HG03066 (cell line): ENCODE data around the gene MYH11.
"Not testable (repeated sequence)": the region's sequence is repeated elsewhere in the genome, so short reads cannot be mapped to it uniquely, and the experiment has no call there.

Experiments used
- ATAC-seq: cut with Tn5 transposase; IDR thresholded peaks from one replicate; pipeline ENCODE4 v1.9.1; 2021; ENCODE audit warnings: low read depth; ENCODE audit not compliant: unreplicated experiment

MYH11 gene

DNA sequence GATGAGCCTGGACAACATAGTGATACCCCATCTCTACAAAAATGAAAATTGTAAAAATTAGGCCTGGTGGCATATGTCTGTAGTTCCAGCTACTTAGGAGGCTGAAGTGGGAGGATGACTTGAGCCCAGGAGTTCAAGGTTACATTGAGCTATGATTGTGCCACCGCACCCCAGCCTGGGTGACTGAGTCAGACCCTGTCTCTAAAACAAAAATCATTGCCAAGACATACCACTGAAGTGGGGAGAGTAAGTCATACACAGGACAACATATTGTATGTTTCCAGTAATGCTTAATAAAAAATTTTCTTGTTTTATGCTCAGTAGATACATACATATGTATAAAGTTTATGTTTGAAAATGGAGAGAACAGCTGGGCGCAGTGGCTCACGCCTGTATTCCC is 167.5 kb downstream of the MYH11 start:
- no peak for ATAC-seq

DNA sequence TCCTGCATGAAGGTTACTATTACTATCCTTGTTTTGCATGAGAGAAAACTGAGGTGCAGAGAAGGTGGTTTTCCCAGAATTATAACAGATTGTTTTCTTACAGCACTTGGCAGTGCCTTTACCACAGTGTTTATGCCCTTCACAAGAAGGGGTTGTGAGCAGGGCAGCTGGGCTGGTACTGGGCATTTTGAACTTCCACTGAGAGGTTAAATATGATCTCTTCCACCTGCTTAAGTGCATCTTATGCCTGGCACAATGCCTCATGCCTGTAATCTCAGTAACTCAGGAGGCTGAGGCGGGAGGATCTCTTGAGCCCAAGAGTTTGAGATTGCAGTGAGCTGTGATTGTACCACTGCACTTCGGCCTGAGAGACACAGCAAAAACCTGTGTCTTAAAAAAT is 170.5 kb downstream of the MYH11 start:
- no peak for ATAC-seq

DNA sequence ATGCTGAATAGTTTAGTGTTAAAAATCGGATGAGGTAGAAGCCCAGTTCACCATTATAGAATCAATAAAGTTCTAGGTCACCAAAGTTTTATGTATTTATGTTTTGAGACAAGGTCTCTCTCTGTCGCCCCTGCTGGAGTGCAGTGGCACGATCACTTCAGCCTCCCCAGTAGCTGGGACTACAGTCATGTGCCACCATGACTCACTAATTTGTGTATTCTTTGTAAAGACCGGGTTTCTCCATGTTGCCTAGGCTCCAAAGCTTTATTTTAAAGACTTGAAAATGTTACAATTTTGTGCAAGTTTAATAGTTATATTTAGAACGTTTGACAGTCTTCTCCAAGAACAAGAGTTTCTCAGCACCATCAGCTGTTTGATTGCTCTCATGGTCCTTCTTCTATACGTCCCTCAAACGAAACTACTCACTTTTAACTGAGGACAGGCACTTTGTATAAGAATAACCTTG is 174.7 kb downstream of the MYH11 start:
- ATAC-seq: no peak

DNA sequence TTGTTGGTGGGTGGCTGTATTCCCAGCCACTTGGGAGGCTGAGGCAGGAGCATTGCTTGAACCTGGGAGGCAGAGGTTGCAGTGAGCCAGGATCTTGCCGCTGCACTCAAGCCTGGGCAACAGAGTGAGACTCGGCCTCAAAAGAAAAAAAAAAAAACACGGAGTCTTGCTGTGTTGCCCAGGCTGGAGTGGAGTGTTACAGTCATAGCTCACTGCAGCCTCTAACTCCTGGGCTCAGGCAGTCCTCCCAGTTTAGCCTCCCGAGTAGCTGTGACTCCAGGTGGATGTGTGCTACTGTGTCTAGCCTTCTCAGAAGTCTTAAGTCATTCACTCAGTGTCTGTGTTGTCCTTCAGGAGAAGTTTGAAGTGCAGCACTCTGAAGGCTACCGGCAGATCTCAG is 179.4 kb downstream of the MYH11 start:
- no peak for ATAC-seq

DNA sequence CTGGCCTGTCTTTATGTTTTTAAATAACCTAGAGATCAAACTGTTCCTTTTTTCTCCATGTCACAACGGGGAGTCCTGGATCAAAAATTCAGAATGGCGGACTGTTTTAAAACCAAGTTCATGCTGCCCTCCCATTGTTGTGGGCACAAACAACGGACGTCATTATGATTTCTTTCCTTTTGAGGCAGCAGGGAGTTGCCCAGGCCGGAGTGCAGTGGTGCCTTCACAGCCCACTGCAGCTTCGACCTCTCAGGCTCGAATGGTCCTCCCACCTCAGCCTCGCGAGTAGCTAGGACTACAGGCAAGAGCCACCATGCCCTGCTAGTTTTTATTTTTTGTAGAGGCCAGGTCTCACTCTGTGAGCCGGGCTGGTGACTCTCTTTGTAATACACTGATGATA is 180.3 kb downstream of the MYH11 start:
- no peak for ATAC-seq

DNA sequence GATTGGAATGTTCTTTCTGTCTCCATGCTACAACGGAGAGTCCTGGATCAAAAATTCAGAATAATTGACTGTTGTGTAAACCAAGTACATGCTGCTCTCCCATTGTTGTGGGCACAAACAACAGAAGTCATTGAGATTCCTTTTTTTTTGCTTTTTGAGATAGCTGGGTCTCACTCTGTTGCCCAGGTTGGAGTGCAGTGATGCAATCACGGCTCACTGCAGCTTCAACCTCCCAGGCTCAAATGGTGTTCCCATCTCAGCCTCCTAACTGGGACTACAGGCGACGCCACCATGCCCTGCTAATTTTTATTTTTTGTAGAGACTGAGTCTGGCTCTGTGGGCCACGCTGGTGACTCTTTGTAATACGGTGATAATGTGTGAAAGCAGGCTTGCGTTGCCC is 182.3 kb downstream of the MYH11 start:
- ATAC-seq: no peak

DNA sequence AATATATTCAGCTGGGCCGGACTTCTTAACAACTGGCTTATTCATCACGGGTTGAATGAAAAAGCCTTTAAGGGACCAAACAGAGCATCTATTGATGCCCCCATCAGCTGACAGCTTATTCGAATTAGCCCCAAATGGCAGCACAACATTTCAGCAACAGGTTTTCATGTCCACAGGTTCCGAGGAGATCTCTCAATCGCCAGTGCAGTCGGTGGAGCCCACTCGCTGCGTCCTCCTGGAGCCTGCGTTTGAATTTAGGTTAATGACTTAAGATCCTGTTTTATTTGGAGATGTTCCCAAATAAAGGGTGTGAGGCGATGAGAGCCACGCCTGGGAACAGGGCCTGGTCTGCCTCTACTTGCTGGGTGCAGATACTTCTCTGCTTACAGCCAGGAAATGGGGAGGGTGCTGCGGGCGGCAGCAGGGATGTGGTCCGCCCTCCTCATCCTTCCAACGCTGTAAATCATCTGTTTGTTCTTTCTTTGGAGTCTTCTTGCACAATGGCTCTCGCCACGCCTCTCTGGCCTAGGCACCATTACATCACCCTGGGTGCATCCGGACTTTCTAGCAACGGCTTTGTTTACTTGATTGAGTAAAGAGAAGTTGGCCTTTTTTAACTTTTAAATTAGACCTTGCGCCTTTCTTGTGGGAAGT is 184.2 kb downstream of the MYH11 start:
- ATAC-seq: no peak

DNA sequence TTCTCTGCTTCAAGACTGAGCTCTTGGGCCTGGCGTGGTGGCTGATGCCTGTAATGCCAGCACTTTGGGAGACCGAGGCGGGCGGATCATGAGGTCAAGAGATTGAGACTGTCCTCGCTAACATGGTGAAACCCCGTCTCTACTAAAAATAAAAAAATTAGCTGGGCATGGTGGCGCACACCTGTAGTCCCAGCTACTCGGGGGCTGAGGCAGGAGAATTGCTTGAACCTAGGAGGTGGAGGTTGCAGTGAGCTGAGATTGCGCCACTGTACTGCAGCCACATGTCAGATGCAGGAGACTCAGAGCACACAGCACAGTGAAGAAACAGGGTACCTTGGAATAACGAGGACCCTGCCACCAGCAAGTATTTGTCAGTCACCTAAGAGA is 184.7 kb downstream of the MYH11 start:
- ATAC-seq: not testable (repeated sequence)

DNA sequence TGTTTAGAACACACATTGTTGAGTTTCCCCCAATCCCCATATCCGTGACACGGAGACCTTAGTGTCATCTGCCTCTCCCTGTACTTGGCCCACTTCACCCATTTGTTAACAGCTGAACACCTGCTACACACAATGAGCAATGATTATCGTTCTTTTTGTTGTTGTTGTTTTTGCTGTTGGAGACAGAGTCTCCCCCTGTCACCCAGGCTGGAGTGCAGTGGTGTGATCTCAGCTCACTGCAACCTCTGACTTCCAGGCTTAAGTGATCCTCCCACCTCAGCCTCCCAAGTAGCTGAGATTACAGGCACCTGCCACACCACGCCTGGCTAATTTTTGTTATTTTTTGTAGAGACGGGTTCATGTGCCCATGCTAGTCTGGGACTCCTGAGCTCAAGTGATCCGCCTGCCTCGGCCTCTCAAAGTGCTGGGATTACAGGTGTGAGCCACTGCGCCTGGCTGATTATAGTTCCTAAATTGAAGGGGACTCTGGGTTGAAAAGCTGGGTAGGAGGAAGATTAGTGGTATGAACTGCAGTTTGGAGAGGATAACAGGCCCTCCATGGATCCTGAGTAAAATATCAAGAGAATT is 185.2 kb downstream of the MYH11 start:
- no peak for ATAC-seq

DNA sequence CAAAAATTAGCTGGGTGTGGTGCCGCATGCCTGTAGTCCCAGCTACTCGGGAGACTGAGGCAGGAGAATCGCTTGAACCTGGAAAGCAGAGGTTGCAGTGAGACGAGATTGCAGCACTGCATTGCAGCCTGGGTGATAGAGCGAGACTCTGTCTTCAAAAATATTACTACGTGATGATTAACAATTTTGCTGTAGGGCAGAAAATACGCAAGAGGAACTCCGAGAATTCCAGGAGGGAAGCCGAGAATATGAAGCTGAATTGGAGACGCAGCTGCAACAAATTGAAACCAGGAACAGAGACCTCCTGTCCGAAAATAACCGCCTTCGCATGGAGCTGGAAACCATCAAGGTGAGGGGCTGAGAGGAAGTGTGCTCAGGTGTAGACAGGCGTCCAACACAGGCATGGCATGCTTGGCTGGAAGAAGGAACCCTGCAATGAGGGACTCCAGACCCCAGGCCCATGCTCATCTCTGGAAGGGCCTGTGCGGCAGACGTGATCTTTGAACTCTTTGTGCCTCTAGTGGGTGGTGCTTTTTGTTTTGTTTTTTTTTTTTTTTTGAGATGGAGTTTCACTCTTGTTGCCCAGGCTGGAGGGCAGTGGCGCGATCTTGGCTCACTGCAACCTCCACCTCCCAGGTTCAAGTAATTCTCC is 189.6 kb downstream of the MYH11 start:
- no peak for ATAC-seq

DNA sequence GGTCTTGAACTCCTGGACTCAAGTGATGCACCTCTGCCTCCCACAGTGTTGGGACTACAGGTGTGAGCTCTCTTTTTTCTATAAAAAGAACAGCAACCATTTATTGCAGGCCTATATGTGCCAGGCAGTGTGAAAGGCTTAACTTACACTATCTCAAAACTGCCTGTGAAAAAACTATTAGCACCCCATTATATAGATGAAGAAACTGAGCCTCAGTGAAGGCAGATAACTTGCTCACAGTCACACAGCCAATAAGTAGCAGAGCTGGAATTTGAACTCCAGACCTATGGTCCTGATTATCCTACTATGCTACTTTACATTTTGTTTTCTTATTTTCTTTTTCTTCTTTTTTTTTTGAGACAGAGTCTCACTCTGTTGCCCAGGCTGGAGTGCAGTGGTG is 191.7 kb downstream of the MYH11 start:
- ATAC-seq: no peak

DNA sequence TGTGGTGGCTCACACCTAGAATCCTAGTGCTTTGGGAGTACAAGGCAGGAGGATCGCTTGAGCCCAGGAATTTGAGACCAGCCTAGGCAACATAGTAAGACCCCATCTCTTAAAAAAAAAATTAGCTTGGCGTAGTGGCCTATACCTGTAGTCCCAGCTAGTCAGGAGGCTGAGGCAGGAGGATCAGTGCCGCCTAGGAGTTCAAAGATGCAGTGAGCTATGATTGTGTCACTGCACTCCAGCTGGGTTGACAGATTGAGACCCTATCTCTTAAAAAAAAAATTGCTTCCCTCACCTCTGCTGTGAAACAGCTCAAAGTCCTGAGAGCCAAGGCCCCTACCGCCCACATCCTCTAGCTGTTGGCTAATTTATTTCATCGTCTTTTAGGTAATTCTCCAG is 196.6 kb downstream of the MYH11 start:
- no peak for ATAC-seq

DNA sequence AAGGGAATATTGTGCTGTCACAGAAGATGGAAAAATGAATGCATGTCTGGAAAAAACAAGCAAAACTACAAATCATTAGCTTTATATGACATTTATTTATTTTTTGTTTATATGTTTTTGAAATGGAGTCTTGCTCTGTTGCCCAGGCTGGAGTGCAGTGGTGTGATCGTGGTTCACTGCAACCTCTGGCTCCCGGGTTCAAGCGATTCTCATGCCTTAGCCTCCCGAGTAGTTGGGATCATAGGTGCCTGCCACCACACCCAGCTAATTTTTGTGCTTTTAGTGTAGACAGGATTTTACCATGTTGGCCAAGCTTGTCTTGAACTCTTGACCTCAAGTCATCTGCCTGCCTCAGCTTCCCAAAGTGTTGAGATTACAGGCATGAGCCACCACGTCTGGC is 198.3 kb downstream of the MYH11 start:
- ATAC-seq: no peak

DNA sequence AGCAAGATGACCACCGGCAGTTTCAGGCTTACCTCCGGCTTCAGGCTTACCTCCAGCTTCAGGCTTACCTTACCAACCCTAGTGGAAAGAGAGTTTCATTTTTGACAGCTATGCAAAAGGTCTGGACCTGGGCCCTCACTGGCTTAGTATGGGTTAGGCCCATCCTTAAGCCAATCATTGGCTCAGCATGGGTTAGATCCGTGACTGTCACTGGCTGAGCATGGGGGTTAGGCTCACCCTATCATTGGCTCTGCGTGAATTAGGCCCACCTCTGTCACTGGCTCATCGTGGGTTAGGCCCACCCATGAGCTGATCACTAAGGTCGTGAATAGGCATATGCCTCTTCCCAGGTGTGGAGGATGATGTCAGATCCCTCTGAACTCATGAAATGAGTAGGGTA is 198.7 kb downstream of the MYH11 start:
- no peak for ATAC-seq

DNA sequence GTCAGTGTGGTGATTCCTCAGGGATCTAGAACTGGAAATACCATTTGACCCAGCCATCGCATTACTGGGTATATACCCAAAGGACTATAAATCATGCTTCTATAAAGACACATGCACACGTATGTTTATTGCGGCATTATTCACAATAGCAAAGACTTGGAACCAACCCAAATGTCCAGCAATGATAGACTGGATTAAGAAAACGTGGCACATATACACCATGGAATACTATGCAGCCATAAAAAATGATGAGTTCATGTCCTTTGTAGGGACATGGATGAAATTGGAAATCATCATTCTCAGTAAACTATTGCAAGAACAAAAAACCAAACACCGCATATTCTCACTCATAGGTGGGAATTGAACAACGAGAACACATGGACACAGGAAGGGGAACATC is 201.3 kb downstream of the MYH11 start:
- ATAC-seq: not testable (repeated sequence)

DNA sequence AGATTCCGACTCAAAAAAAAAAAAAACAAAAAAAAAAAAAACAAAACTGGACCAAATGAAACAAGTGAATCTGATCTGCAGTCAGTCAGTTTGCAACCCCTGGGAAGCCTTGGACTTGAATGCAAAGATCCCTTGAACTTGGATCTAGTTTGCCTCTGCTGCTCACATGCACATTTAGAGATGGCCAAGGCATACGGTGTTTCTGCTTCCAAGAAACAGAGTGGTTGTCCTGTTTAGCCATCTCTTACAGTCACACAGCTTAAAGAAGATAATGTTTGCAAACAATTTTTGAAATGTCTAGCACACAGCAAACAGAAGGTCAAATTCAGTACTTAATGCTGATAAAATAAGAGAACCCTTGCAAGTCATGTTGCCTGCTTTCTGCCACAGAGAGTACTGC is 202.2 kb downstream of the MYH11 start:
- ATAC-seq: no peak

DNA sequence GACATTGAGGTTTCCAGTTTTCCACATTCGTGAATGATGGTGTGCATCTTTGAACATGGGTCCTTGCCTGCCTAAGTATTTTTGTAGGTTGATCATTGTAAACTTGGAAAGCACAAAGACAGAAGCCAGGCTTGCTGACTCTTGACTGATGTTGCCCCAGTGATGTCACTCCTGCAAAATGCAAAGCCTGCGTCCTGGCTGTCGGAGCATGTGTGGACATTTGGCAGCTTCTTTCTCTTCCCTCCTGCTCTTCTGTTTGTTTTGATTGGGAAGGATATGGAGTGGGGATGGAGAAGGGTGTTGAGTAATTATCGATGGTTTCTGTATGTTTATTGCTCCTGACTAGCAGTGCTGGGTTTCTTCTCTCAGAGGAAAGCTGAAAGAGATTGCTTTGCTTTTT is 203.6 kb downstream of the MYH11 start:
- ATAC-seq: no peak
